GM12873 (cell line): ENCODE measurements around the gene PDCL3.

Experiments used
- TF ChIP-seq, protein P1 (sequence below): IDR thresholded peaks from 2 replicates; pipeline ENCODE4 v1.5.1; 2012; ENCODE audit warnings: low read depth, mild to moderate bottlenecking, moderate library complexity, low read length, control low read depth; ENCODE audit not compliant: insufficient read depth; ENCODE audit errors: missing control alignments

The PDCL3 gene

DNA sequence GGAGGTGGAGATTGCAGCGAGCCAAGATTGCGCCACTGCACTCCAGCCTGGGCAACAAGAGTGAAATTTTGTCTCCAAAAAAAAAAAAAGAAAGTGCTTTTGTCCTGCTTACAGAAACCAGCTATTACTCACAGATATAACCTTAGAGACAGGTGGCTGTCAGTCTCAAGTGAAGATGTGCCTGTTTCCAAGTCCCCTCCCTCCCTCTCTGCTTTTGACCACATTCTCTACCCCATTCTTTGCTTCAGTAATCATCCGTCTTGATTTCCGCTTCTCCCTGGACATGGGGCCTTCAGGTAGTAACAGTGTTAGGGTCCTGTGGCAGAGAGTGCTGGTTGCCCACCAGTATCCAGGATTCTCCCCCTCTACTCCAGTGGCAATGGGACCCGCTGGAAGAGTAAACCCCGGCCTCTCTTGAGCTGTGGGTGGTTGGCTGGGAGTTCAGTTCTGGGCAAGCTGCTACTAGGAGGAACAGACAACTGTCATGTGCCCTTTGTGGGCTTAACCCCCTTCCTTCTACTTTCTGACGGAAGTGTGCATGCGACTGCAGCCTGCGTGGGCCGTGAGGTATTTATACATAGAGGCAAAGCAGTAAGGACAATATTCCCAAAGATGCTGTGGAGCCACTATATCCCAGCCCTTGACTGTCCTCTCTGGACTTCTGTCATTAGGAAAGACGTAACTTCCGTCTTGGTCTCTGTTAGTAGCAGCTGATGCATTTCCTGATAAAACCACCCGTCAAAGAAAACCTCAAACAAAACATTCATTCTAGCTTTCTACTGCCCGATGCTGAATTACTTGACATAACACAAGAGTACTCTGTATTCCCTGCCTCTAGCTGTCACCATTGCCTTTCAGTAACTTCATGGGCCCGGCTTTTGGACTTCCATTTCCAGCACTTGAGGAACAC is 17.8 kb downstream of the PDCL3 start:
- TF ChIP-seq, protein P1, sequence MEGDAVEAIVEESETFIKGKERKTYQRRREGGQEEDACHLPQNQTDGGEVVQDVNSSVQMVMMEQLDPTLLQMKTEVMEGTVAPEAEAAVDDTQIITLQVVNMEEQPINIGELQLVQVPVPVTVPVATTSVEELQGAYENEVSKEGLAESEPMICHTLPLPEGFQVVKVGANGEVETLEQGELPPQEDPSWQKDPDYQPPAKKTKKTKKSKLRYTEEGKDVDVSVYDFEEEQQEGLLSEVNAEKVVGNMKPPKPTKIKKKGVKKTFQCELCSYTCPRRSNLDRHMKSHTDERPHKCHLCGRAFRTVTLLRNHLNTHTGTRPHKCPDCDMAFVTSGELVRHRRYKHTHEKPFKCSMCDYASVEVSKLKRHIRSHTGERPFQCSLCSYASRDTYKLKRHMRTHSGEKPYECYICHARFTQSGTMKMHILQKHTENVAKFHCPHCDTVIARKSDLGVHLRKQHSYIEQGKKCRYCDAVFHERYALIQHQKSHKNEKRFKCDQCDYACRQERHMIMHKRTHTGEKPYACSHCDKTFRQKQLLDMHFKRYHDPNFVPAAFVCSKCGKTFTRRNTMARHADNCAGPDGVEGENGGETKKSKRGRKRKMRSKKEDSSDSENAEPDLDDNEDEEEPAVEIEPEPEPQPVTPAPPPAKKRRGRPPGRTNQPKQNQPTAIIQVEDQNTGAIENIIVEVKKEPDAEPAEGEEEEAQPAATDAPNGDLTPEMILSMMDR, result no peak

DNA sequence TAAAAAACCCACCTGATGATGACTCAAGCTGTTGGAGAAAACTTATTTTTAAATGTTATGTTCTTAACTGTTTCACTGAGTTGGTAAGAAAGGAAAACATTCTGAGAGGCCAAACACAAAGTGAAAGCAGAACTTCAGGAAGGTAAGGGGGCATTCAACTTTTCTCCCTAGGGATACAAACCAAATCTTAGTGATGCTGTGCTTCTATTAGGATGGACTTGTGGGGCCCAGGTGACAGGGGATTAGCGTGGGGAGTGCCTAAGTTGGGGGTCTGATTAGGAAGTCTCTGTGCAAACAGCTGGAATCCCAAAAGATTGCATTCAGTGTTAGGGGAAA is 18.5 kb downstream of the PDCL3 start:
- TF ChIP-seq, protein P1, result no peak

DNA sequence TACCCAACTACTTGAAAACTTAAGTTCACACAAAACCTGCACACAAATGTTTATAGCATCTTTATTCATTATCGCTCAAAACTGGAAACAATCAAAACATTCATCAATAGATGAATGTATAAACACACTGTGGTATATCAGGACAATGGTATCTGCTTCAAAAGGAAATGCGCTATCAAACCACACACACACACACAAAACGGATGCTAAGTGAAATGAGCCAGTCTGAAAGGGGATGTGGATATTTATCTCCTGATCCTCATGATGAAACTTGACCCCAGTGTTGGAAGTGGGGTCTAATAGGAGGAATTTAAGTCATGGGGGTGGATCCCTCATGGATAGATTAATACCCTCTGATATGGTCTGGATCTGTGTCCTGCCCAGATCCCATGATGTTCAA is 22.0 kb downstream of the PDCL3 start:
- TF ChIP-seq, protein P1, result no peak

DNA sequence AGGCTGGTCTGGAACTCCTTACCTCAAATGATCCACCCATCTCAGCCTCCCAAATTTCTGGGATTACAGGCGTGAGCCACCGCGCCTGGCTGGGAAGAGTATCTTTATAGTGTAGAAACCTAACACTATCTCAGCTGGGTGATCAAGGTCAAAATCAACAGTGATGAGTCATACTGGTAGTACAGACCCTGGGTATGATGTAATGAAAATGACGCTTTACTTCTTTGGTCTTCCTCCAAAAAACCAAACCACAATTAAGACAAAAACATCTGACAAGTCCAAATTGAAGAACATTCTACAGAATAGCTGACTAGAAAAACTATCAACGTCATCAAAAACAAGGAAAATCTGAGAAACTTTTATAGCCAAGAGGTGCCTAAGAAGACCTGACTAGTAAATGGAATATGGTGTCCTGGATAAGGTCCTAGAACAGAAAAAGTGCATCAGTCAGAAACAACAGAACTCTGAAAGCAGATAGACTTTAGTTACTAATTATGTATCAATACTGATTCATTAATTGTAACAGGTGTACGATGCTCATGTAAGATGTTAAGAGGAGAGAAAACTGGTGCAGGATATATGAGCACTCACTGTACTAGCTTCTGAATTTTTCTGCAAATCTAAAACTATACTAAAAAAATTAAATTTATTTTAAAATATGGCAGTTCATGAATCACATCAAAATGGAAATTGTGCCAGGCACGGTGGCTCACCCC is 25.4 kb downstream of the PDCL3 start:
- TF ChIP-seq, protein P1, result no peak

- TF ChIP-seq, protein P1, result no peak
Observed at GRCh38 chr2:100589527-100589926, 26.7 kb downstream of the PDCL3 start.

- TF ChIP-seq, protein P1, result no peak
Observed at GRCh38 chr2:100592226-100592625, 29.4 kb downstream of the PDCL3 start.

GRCh38 chr2:100596465-100596864 is 33.7 kb downstream of the PDCL3 start:
- TF ChIP-seq, protein P1, result no peak
